Measurements from ENCODE around the gene GBF1.

GBF1 gene

DNA sequence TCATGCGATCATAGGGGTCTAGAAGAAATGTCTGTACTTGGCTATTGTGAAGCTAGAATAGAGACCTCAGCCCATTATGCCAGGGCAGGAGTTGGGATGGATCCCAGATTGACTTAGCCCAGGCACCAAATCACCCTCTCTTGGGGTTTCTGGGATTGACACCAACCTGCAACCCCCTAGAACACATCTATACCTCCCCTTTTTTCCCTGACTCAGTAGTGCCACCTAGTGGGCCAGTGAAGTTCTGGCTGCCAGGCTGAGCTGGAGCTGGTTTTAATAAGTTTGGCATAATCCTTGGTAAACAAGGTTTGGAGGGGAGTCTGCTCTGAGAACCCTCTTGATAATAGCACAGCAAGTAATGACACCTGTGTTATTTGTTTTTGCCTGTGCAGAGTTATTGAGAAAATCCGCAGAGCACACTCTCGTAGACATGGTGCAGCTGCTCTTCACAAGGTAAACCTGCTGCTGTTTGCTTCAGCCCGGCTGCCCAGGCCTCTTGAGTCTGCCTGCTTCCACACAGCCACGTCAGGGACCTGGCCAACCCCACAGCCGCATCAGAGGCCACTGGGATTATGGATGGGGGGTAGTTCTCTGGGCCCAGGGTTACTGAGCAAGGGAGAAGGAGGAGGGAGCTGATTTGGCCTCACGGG, 106.9 kb downstream of the GBF1 start:
- DNase-seq: peak; percentile 3

DNA sequence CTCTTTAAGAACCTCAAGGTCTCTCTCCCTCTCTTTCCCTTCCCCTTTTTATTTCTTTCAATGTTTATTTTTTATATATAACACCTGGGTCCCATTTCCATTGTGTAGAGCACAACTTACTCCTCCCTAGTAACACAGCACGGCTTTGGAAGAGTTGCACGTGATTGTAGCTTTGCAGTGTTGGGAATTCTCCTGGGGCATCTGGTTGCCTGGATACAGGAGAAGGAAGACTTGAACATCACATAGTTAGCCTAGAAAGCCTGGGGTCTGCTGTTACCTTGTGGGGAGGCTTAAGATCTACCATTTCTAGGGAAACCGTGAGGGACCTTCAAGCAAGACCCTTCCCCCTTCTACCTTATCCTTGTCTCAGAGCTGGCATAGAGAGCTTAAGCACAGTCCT, 109.1 kb downstream of the GBF1 start:
- no peak for DNase-seq

DNA sequence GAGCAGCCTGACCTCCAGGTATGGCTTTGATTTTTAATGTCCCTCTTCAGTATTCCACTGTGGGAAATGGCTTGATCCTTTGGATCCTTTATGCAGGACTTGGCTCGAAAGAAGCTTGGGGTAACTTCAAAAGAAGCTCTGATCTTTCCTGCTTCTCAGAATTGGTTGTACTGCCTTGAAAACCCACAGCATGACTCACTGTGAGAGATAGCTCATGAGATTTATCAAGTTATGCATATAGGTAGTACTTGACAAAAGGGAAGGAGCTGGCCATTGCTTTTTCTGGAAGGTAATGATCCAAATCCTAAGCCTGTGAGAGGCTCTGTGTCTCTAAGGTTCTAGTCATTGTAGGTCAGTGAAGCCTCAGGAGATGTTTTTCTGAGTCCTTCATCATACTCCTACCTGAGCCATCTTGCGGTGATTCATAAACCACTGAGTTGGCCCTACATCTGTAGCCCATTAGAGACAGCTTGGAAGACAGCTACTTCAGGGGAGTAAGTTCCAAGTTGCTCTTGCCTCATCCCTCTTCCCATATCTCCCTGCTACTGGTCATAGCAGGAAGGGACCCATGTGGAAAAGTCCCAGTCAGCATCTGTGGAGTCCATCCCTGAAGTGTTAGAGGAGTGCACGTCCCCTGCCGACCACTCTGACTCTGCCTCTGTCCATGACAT, 113.5 kb downstream of the GBF1 start:
- DNase-seq: no peak

- no peak for DNase-seq
Observed at GRCh38 chr10:102367441-102367840, 122.1 kb downstream of the GBF1 start.

DNA sequence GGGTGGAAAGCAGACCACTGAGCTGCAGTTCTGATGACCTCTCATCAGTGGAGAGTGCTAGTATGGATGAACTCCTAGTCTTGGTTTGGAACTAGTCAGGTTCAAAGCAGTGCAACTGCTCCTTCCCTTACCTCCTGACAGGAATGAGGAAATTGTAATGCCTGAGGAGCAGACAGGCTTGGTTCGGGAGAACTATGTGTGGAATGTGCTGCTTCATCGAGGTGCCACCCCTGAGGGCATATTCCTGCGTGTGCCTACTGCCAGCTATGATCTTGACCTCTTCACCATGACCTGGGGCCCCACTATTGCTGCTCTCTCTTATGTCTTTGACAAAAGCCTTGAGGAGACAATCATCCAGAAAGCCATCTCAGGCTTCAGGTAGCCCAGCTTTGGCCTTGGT, 122.7 kb downstream of the GBF1 start:
- DNase-seq: no peak

- no peak for DNase-seq
Observed at GRCh38 chr10:102371295-102371694, 126.0 kb downstream of the GBF1 start.

- DNase-seq: no peak
Observed at GRCh38 chr10:102375250-102375649, 129.9 kb downstream of the GBF1 start.

GRCh38 chr10:102375867-102376266, 130.5 kb downstream of the GBF1 start:
- no peak for DNase-seq

- no peak for DNase-seq
Observed at GRCh38 chr10:102376901-102377300, 131.6 kb downstream of the GBF1 start.

GRCh38 chr10:102379383-102379782, 134.1 kb downstream of the GBF1 start:
- DNase-seq: no peak

- no peak for DNase-seq
Observed at GRCh38 chr10:102381983-102382382, 136.7 kb downstream of the GBF1 start.

DNA sequence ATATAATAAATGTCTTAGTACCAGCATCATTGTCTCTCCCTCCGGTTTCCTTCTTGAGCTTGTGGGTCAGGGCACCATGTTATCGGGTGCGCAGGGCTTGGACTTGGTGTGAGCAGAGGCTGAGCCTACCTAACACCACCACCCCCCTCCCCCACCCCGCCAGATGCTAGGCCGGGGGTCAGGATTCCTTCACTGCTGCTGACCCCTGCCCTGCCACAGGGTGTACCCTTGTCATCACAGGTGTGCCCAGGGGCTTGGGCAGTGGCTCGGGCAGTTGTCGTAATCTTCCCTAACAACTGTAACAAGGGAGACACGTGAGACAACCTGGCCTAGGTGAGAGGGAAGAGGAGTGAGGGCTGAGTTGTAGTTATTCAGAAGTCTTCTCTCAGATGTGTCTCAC, 137.5 kb downstream of the GBF1 start:
- DNase-seq: no peak

DNA sequence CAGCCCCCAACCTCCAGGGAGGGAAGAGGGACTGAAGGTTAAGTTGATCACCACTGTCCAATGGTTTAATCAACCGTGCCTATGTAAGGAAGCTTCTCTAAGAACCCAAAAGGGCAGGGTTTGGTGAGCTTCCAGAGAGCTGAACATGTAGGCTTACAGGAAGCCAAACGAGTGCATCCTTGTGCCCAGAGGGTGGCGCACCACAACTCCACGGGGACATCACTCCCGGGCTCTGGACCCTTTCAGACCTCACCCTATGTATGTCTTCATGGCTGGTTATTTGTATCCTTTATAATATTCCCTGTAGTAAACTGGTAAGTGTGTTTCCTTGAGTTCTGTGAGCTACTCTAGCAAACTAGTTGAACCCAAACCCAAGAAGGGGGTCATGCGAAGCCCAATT, 138.7 kb downstream of the GBF1 start:
- no peak for DNase-seq

GRCh38 chr10:102384606-102385429, 139.5 kb downstream of the GBF1 start:
- DNase-seq: no peak

GRCh38 chr10:102389894-102390293, 144.6 kb downstream of the GBF1 start:
- no peak for DNase-seq

DNA sequence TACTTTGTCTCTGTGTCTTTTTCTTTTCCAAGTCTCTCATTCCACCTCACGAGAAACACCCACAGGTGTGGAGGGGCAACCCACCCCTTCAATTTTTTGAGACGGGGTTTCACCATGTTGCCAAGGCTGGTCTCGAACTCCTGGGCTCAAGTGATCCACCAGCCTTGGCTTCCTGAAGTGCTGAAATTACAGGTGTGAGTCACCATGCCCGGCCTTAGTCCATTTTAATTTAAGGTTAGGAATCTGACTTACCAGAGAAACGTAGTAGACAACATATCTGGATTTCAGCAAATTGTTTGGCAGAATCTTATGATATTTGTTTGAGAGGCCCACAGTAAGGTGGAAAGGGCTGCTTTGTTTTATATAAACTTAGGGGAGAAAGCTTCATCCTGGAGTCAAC, 147.0 kb downstream of the GBF1 start:
- no peak for DNase-seq

DNA sequence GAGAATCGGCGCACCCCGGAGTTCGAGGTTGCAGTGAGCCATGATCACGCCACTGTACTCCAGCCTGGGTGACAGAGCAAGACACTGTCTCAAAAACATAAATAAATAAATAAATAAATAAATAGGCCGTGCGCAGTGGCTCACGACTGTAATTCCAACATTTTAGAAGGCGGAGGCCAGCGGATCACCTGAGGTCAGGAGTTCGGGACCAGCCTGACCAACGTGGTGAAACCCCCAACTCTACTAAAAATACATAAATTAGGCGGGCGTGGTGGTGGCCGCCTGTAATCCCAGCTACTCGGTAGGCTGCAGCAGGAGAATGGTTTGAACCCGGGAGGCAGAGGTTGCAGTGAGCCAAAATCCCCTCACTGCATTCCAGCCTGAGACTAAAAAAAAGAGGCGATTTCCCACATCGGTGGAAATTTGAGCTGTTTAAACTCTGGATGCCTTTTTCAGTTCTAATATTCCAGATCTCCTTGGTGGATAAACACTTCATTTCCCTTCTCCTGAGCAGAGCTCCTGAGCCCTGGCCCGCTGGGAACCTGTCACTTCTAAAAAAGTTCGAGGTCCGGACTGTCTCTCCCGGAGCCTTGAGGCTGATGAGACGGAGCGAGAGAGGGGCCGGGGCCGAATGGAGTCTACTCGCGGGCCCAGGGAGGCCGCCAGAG, 148.2 kb downstream of the GBF1 start:
- no peak for DNase-seq

DNA sequence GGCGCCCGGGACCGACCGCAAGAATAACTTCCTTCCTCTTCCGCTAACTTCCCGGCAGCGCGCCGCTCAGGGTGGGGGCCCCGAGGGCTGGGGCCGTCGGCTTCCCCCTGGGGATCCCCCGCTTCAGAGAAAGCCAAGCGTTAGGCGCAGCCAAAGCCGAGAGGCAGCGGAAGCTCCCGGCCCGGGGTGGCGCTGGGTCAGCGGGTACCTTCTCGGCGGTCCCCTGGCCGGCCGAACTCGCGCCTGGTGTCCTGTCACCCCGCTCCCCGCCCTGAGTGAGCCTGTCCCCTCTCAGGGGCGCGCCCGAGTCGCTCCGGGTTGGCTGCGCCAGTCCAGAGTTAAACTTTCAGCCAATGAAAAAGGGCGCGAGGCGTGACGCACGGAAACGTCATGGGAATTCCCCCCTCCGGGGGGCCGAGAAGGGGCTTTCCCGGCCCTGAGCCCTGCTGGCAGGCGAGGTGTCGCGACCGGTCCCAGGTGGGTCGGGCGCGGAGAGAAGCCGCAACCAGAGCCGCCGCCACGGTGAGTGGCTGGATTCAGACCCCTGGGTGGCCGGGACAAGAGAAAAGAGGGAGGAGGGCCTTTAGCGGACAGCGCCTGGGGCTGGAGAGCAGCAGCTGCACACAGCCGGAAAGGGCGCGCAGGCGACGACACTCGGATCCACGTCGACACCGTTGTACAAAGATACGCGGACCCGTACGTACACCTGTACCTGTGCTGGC, 148.9 kb downstream of the GBF1 start:
- DNase-seq: no peak

GRCh38 chr10:102394801-102395399, 149.6 kb downstream of the GBF1 start:
- DNase-seq: no peak

GRCh38 chr10:102395400-102396316, 150.3 kb downstream of the GBF1 start, which contains the start of gene NFKB2:
TSS of gene NFKB2 (plus strand) at chr10:102395705. CDS start at chr10:102395960, 255 bp downstream.
- no peak for DNase-seq

DNA sequence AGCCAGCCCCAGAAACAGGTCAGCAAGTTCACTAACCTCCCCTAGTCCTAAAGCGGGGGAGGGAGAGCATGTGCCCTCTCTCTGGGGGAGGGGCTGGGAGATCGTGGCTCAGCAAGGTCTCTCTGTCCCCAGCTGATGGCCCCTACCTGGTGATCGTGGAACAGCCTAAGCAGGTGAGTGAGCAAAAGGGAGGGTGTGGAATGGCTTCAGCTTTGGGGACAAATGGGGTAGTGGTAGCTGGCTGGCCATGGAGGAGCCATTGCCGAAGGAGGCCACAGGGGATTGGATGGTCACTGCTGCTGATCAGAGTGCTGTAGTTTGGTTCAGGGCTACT, 151.0 kb downstream of the GBF1 start:
- no peak for DNase-seq
